ENCODE results near the gene RGPD8. TPM values are rescaled to one million over a fixed set of nuclear protein-coding genes. Genes with fewer than 3 reads are reported as not detected.
"Not testable (repeated sequence)": the region's sequence is repeated elsewhere in the genome, so short reads cannot be mapped to it uniquely, and the experiment has no call there.

The RGPD8 gene
- 0.76 and 1.2 TPM in 2 replicates for polyA plus RNA-seq (2012; rRNA removed)
- polyA plus RNA-seq (2012; cell fraction: cytosol; rRNA removed): 0.42 and 0.66 TPM in 2 replicates
- polyA plus RNA-seq (2012; cell fraction: nucleus; rRNA removed): 1.5 and 4.5 TPM in 2 replicates

GRCh38 chr2:112433480-112433879 is at the start of gene RGPD8:
Gene RGPD8, minus strand, starts transcription at chr2:112433645. Its CDS starts 192 bp downstream, at chr2:112433453.
- H4K20me1 ChIP-seq (ENCODE audit: insufficient read depth); H3K9ac ChIP-seq; H3F3A ChIP-seq (replicated peaks; ENCODE audit: insufficient read depth); CTCF ChIA-PET; H3K27ac ChIP-seq (ENCODE audit: low read depth in 2 of 2, low read length in 1 of 2); H3K79me2 ChIP-seq (ENCODE audit: insufficient read depth); POLR2A ChIA-PET; H3K4me3 ChIP-seq (ENCODE audit: low read depth in 2 of 2, low read length in 1 of 2); H2AFZ ChIP-seq (ENCODE audit: low read depth); H3K4me1 ChIP-seq (ENCODE audit: control insufficient read depth in 1 of 2, insufficient read depth in 2 of 2, low read depth in 1 of 2, low read length in 1 of 2); H3K27me3 ChIP-seq (ENCODE audit: insufficient read depth); H3K9me2 ChIP-seq; DNase-seq; H3K4me2 ChIP-seq; H3K9me3 ChIP-seq; H3K36me3 ChIP-seq (replicated peaks in 1 of 2; ENCODE audit: control insufficient read depth in 1 of 2, insufficient read depth in 2 of 2, low read length in 1 of 2): not testable (repeated sequence)
- TF ChIP-seq SMC3 (IDR thresholded peaks at IDR 0.05; ENCODE audit: low read depth, low read length): peak; percentile 38
- peak; percentile 41 for TF ChIP-seq RAD21 (IDR thresholded peaks at IDR 0.05; ENCODE audit: low read length)
- TF ChIP-seq CTCF (IDR thresholded peaks at IDR 0.05): peak; percentile 63
- 19% methylated on average over 11 of the region's 26 CpGs for WGBS (ENCODE audit: low lambda C conversion rate)

- H2AFZ ChIP-seq (ENCODE audit: low read depth): peak overlapping the region; percentile 87
- POLR2A ChIA-PET: interaction anchor here (0.9 kb wide), 1 partner anchor 9 kb away, joined by 3 read pairs; no protein-coding TSS in a partner anchor
- 2% methylated on average over 10 of the region's 10 CpGs for WGBS (ENCODE audit: low lambda C conversion rate)
- DNase-seq: peak; percentile 80
- H3K4me1 ChIP-seq (ENCODE audit: control insufficient read depth in 1 of 2, insufficient read depth in 2 of 2, low read depth in 1 of 2, low read length in 1 of 2): peaks cover 13 to 17% of the 10 kb centered on the region in 2 experiments; a peak in 3 of 4 replicates
- peaks cover 9% of the 10 kb centered on the region; the same call in 1 of the 2 replicates for H4K20me1 ChIP-seq (ENCODE audit: insufficient read depth)
- peaks cover 30% of the 10 kb centered on the region for H3F3A ChIP-seq (replicated peaks; ENCODE audit: insufficient read depth)
- H3K4me2 ChIP-seq: peak overlapping the region; percentile 91
- no peaks in the 10 kb centered on the region for H3K9me3 ChIP-seq
- peaks cover 15 to 16% of the 10 kb centered on the region in 2 experiments for H3K36me3 ChIP-seq (replicated peaks in 1 of 2; ENCODE audit: control insufficient read depth in 1 of 2, insufficient read depth in 2 of 2, low read length in 1 of 2)
- peak overlapping the region; percentile 89 to 99 for H3K4me3 ChIP-seq (ENCODE audit: low read depth in 2 of 2, low read length in 1 of 2)
- peak overlapping the region; percentile 88 to 90 for H3K27ac ChIP-seq (ENCODE audit: low read depth in 2 of 2, low read length in 1 of 2)
- H3K27me3 ChIP-seq (ENCODE audit: insufficient read depth): no peaks in the 10 kb centered on the region
- CTCF ChIA-PET: interaction anchor here (0.6 to 1.5 kb wide), 5 partner anchors 8 to 100 kb away, joined by 3 to 6 read pairs (median 3); no protein-coding TSS in a partner anchor
- no peaks in the 10 kb centered on the region for H3K9me2 ChIP-seq
- H3K9ac ChIP-seq: peak overlapping the region; percentile 94
- peaks cover 58% of the 10 kb centered on the region for H3K79me2 ChIP-seq (ENCODE audit: insufficient read depth)
- no peak for TF ChIP-seq EP300 (IDR thresholded peaks at IDR 0.05; ENCODE audit: borderline replicate concordance in 1 of 2, low read depth in 1 of 2, low read length in 1 of 2)
- no peak for TF ChIP-seq CTCF (IDR thresholded peaks at IDR 0.05)
- TF ChIP-seq SMC3 (IDR thresholded peaks at IDR 0.05; ENCODE audit: low read depth, low read length): no peak
- no peak for TF ChIP-seq ELF1 (IDR thresholded peaks at IDR 0.05)
- no peak for TF ChIP-seq RXRA (IDR thresholded peaks at IDR 0.05; ENCODE audit: borderline replicate concordance, low read depth)
- TF ChIP-seq RFX5 (IDR thresholded peaks at IDR 0.05; ENCODE audit: low read length): no peak
- no peak for TF ChIP-seq IRF3 (IDR thresholded peaks at IDR 0.05; ENCODE audit: low read depth, low read length)
- TF ChIP-seq SIN3A (IDR thresholded peaks at IDR 0.05; ENCODE audit: borderline replicate concordance, low read depth, low read length): peak; percentile 83; the same call in 1 of the 2 replicates
- TF ChIP-seq NRF1 (IDR thresholded peaks at IDR 0.05; ENCODE audit: low read depth, low read length): no peak; the same call in 1 of the 2 replicates
- TF ChIP-seq JUND (IDR thresholded peaks at IDR 0.05): no peak
- TF ChIP-seq USF2 (IDR thresholded peaks at IDR 0.05; ENCODE audit: borderline replicate concordance, low read depth, low read length): no peak
- no peak for TF ChIP-seq POLR2AphosphoS5 (IDR thresholded peaks at IDR 0.05; ENCODE audit: low read depth, low read length)
- TF ChIP-seq GATA2 (CRISPR knock-in tag; IDR thresholded peaks at IDR 0.05): no peak
- TF ChIP-seq MXI1 (IDR thresholded peaks at IDR 0.05; ENCODE audit: low read depth, low read length): peak; percentile 99
- TF ChIP-seq TEAD4 (IDR thresholded peaks at IDR 0.05; ENCODE audit: borderline replicate concordance, insufficient read depth): no peak
- no peak for TF ChIP-seq PBX3 (IDR thresholded peaks at IDR 0.05)
- TF ChIP-seq RCOR1 (IDR thresholded peaks at IDR 0.05; ENCODE audit: low read length): peak; percentile 9; the same call in 1 of the 2 replicates
- no peak for TF ChIP-seq MEF2A (IDR thresholded peaks at IDR 0.05; ENCODE audit: borderline replicate concordance, low read depth)
- TF ChIP-seq RAD21 (IDR thresholded peaks at IDR 0.05; ENCODE audit: low read length): no peak
These were observed 49.6 kb upstream of the RGPD8 start for GRCh38 chr2:112483042-112483473.
